AG04450 (cell line): ENCODE measurements around the gene TSPAN4. TPM values are rescaled to one million over a fixed set of nuclear protein-coding genes. Genes with fewer than 3 reads are reported as not detected.
A peak's percentile ranks its signal among the peaks of the same experiment; 100 is the strongest.

ENCODE experiments used
- CTCF ChIA-PET: fragments of 300-600, 350-600 bp; formaldehyde crosslinking; extraction: SDS; loops from one replicate; lab custom pipeline; 2022; ENCODE audit warnings: antibody characterized with exemption, inconsistent platforms; lab: Charles Lee
- POLR2A ChIA-PET: fragments of 350-600 bp; formaldehyde crosslinking; extraction: SDS; loops from one replicate; lab custom pipeline; 2021; ENCODE audit warnings: antibody characterized with exemption, inconsistent platforms; lab: Yijun Ruan, JAX
- DNase-seq: peaks from one replicate; pipeline ENCODE4 v3.0.0-alpha.2; 2011; ENCODE audit warnings: low read depth, low spot score
- H3K27ac ChIP-seq: one replicate; pipeline ENCODE4 v1.5.1; 2012; ENCODE audit warnings: low read depth, low read length, control low read depth
- H3K27me3 ChIP-seq: one replicate; pipeline ENCODE4 v1.6.0; 2012; ENCODE audit warnings: low read length; ENCODE audit not compliant: control insufficient read depth, insufficient read depth
- H3K4me3 ChIP-seq: 2 replicates; pipeline ENCODE4 v1.5.1; 2011; ENCODE audit warnings: mild to moderate bottlenecking, low read depth, low read length, control low read depth
- H3K9me3 ChIP-seq: 2 replicates; pipeline ENCODE4 v1.5.1; 2012; ENCODE audit warnings: low read length; ENCODE audit not compliant: control insufficient read depth, insufficient read depth
- polyA plus RNA-seq: library from polyadenylated mRNA; depleted of rRNA; stranded (reverse); fragments of >200 nt; gene quantifications from 2 replicates; pipeline ENCODE4 v1.2.3, GENCODE V29; 2011
- TF ChIP-seq, protein P1 (sequence below): IDR thresholded peaks from 2 replicates; pipeline ENCODE4 v1.5.1; 2011; ENCODE audit warnings: low read depth, low read length, control low read depth, inconsistent platforms

TSPAN4 gene
- polyA plus RNA-seq, 1 experiment = 92.6 TPM

GRCh38 chr11:895331-896110 lies 52.9 kb downstream of the TSPAN4 start:
- POLR2A ChIA-PET = no interaction called here

DNA sequence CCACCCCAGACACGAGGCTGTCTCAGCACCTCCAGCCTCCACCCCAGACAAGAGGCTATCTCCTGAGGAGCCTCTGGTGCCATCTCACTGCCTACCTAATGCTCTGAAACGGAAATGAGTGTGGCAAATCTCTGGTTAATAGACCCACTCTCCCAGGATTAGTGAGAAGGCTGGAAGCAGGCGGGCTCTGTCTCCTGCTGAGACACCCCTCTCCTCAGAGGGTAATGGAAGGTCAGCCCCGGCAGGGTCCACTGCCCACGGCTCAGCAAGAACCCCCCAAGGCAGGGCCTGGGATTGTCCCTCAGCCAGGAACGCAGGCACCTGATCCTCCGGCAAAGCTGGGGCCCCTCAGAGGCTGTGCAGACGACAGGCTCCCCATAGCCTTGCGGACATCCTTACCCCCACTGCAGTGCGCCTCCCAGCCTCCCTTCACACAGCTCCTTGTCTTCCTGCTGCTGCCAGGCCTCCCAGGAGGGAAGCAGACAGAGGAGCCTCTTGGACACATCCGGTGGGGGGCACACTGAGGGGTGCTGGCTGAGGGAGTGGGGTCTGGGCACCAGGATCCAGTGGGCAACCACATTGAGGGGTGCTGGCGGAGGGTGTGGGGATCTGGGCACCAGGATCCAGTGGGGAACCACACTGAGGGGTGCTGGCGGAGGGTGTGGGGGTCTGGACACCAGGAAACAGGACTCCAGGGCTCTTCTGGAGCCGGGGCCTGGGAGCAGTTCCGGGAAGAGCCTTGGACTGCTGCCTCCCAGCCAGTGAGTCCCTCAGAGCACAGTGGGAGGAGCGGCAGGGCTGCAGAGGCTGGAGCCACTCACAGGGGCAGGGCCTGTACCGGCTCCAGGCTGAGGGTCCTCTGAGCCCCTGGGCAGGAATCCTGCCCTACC lies 54.8 kb downstream of the TSPAN4 start:
- CTCF ChIA-PET = interaction anchor here (0.7 kb wide), 1 partner anchor 11 kb away, joined by 3 read pairs; no protein-coding TSS in a partner anchor
- POLR2A ChIA-PET = no interaction called here
- H3K9me3 ChIP-seq = no peaks in the 10 kb centered on the region; the same call in 1 of the 2 replicates
- no peak overlapping the region for H3K4me3 ChIP-seq
- H3K27me3 ChIP-seq = no peaks in the 10 kb centered on the region
- DNase-seq = no peak
- H3K27ac ChIP-seq = no peak overlapping the region
- TF ChIP-seq, protein P1, sequence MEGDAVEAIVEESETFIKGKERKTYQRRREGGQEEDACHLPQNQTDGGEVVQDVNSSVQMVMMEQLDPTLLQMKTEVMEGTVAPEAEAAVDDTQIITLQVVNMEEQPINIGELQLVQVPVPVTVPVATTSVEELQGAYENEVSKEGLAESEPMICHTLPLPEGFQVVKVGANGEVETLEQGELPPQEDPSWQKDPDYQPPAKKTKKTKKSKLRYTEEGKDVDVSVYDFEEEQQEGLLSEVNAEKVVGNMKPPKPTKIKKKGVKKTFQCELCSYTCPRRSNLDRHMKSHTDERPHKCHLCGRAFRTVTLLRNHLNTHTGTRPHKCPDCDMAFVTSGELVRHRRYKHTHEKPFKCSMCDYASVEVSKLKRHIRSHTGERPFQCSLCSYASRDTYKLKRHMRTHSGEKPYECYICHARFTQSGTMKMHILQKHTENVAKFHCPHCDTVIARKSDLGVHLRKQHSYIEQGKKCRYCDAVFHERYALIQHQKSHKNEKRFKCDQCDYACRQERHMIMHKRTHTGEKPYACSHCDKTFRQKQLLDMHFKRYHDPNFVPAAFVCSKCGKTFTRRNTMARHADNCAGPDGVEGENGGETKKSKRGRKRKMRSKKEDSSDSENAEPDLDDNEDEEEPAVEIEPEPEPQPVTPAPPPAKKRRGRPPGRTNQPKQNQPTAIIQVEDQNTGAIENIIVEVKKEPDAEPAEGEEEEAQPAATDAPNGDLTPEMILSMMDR = no peak

More at GRCh38 chr11:895331-896110, 52.9 kb downstream of the TSPAN4 start:
- no peak for DNase-seq
- TF ChIP-seq, protein P1 = no peak
- no peak overlapping the region for H3K4me3 ChIP-seq
- no peaks in the 10 kb centered on the region for H3K27me3 ChIP-seq
- CTCF ChIA-PET = no interaction called here
- no peaks in the 10 kb centered on the region; the same call in 1 of the 2 replicates for H3K9me3 ChIP-seq
- H3K27ac ChIP-seq = no peak overlapping the region

- no peaks in the 10 kb centered on the region; the same call in 1 of the 2 replicates for H3K9me3 ChIP-seq
- no peak overlapping the region for H3K27ac ChIP-seq
- no peak overlapping the region for H3K4me3 ChIP-seq
- TF ChIP-seq, protein P1 = peak; percentile 35
- DNase-seq = no peak
- H3K27me3 ChIP-seq = no peaks in the 10 kb centered on the region
- CTCF ChIA-PET = interaction anchor here (0.7 kb wide), 1 partner anchor 12 kb away, joined by 3 read pairs; no protein-coding TSS in a partner anchor
- POLR2A ChIA-PET = interaction anchor here (0.6 kb wide), 1 partner anchor 41 kb away, joined by 3 read pairs; no protein-coding TSS in a partner anchor
Observed at GRCh38 chr11:898143-898511, 55.5 kb downstream of the TSPAN4 start.

DNA sequence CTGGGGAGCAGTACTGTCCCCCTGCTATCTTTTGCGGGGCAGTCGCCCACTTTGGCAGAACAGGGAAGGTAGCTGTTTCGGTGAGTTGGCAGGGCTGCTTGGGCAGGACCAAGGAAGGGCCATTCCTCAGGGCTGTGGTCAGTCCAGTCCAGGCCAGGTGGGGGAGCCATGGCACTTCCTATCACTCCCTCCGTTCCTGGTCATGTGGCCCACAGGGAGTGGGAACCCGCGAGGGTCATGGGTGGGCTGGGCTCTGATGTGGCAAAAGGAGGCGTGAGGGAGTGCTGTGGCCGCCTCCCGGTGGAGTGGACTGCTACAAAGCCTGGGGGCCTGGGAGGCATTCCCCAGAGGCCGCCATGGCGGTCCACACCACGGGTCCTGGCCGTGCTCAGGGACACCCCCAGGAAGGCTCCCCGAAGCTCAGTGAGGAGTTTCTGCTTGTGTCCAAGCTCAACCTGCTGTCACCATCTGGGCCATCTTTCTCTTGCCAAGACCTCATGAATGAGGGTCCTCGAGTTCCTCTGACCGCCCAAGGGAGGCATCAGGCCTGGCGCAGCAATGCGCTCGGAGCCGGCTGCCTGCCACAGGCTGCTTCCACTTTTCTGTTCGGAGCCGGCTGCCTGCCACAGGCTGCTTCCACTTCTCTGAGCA lies 56.0 kb downstream of the TSPAN4 start:
- no peaks in the 10 kb centered on the region; the same call in 1 of the 2 replicates for H3K9me3 ChIP-seq
- no peak for DNase-seq
- TF ChIP-seq, protein P1 = peak; percentile 15; the same call in 1 of the 2 replicates
- ChIA-PET CTCF (interaction anchor here (0.7 kb wide), 1 partner anchor 12 kb away, joined by 3 read pairs; no protein-coding TSS in a partner anchor), POLR2A (interaction anchor here (0.6 kb wide), 1 partner anchor 41 kb away, joined by 3 read pairs; no protein-coding TSS in a partner anchor)
- H3K4me3 ChIP-seq = no peak overlapping the region
- H3K27ac ChIP-seq = no peak overlapping the region
- H3K27me3 ChIP-seq = no peaks in the 10 kb centered on the region
